HCT116 (cell line): ENCODE data around the gene HAUS8. TPM values are rescaled to one million over a fixed set of nuclear protein-coding genes. Genes with fewer than 3 reads are reported as not detected.

Experiments used
- ATAC-seq: fragments of 200-7000 bp; cut with Tn5 transposase; 2 replicates; pipeline ENCODE4 v1.9.1; 2020; ENCODE audit warnings: mild to moderate bottlenecking, moderate library complexity
- BruUV-seq: library from RNA; stranded (reverse); fragments of 400-500 nt; replicated peaks from 2 replicates; lab custom pipeline; 2021; lab: Mats Ljungman, UMichigan
- CTCF ChIA-PET: fragments of 300-600 bp; sonication (Branson Sonifier 250); formaldehyde crosslinking; loops from one replicate; lab custom pipeline; 2021; ENCODE audit warnings: antibody characterized with exemption; lab: Charles Lee
- POLR2A ChIA-PET: fragments of 300-600, 350-600 bp; sonication (Branson Sonifier 250); formaldehyde crosslinking; loops from one replicate; lab custom pipeline; 2021; ENCODE audit warnings: antibody characterized with exemption; lab: Charles Lee
- RAD21 ChIA-PET, 2 experiments: fragments of 300-600 bp; sonication (Branson Sonifier 250); formaldehyde crosslinking; loops; one replicate each; lab custom pipeline; 2023; ENCODE audit warnings: low total read pairs in 2 of 2; ENCODE audit not compliant: uncharacterized antibody in 2 of 2, unreplicated experiment in 2 of 2, low non-redundant PET in 1 of 2; lab: Charles Lee
- DNase-seq: peaks from one replicate; pipeline ENCODE4 v3.0.0-alpha.2; 2010; ENCODE audit warnings: low read depth, low spot score
- H2AFZ ChIP-seq: fragments of 200-600 bp; shearing (Covaris generic), sonication (generic); 2 replicates; pipeline ENCODE4 v1.6.1; 2017; ENCODE audit warnings: low read depth, mixed run types, mixed read lengths, antibody characterized with exemption, low read length; ENCODE audit not compliant: poor library complexity, severe bottlenecking
- H3K27ac ChIP-seq: 2 replicates; pipeline ENCODE4 v1.5.1; 2012; ENCODE audit warnings: low read depth, low read length
- H3K27me3 ChIP-seq: fragments of 200-600 bp; sonication (generic); 2 replicates; pipeline ENCODE4 v1.6.1; 2016; ENCODE audit warnings: mixed run types, low read length, mixed read lengths; ENCODE audit not compliant: insufficient read depth
- H3K36me3 ChIP-seq, 2 experiments: fragments of 200-500 bp in 1 of 2; fragments of 200-600 bp in 1 of 2; sonication (Bioruptor generic) in 1 of 2; sonication (generic) in 1 of 2; 2 replicates each; pipeline versions ENCODE4 v1.5.1 to v1.6.1; 2014 to 2016; ENCODE audit warnings: low read length in 2 of 2, inconsistent platforms in 1 of 2, mixed read lengths in 1 of 2, mixed run types in 1 of 2; ENCODE audit not compliant: insufficient read depth in 2 of 2, control insufficient read depth in 1 of 2
- H3K4me1 ChIP-seq, 2 experiments: fragments of 200-600 bp in 1 of 2; sonication (generic) in 1 of 2; 2 replicates each; pipeline versions ENCODE4 v1.5.1 to v1.6.1; 2012 to 2017; ENCODE audit warnings: low read length in 2 of 2, inconsistent platforms in 1 of 2, mild to moderate bottlenecking in 1 of 2, mixed read lengths in 1 of 2, mixed run types in 1 of 2, moderate library complexity in 1 of 2; ENCODE audit not compliant: insufficient read depth in 2 of 2, control insufficient read depth in 1 of 2
- H3K4me2 ChIP-seq: fragments of 200-600 bp; sonication (generic); 2 replicates; pipeline ENCODE4 v1.6.1; 2017; ENCODE audit warnings: mixed run types, low read length, mixed read lengths
- H3K4me3 ChIP-seq, 2 experiments: fragments of 200-600 bp in 1 of 2; sonication (generic) in 1 of 2; replicated peaks in 1 of 2; 2 replicates each; pipeline ENCODE4 v1.5.1; 2011 to 2016; ENCODE audit warnings: low read length in 2 of 2, control low read depth in 1 of 2, low read depth in 1 of 2, mild to moderate bottlenecking in 1 of 2, mixed read lengths in 1 of 2, mixed run types in 1 of 2
- H3K79me2 ChIP-seq: fragments of 200-600 bp; sonication (generic); 2 replicates; pipeline ENCODE4 v1.6.1; 2017; ENCODE audit warnings: mild to moderate bottlenecking, mixed run types, low read length, moderate library complexity, mixed read lengths; ENCODE audit not compliant: insufficient read depth
- H3K9ac ChIP-seq: fragments of 200-600 bp; sonication (generic); 2 replicates; pipeline ENCODE4 v1.6.1; 2016; ENCODE audit warnings: low read length, mixed read lengths
- H3K9me2 ChIP-seq: fragments of 200-600 bp; sonication (generic), shearing (Covaris generic); 2 replicates; pipeline ENCODE4 v1.6.1; 2017; ENCODE audit warnings: mixed run types, mild to moderate bottlenecking, moderate library complexity; ENCODE audit not compliant: insufficient read depth
- H3K9me3 ChIP-seq, 2 experiments: fragments of 200-500 bp in 1 of 2; fragments of 200-600 bp in 1 of 2; sonication (Bioruptor generic) in 1 of 2; sonication (generic) in 1 of 2; 2 replicates each; pipeline ENCODE4 v1.6.1; 2014 to 2017; ENCODE audit warnings: low read length in 2 of 2, mixed read lengths in 2 of 2, inconsistent platforms in 1 of 2, low read depth in 1 of 2, mild to moderate bottlenecking in 1 of 2, mixed run types in 1 of 2, moderate library complexity in 1 of 2; ENCODE audit not compliant: control insufficient read depth in 1 of 2, insufficient read depth in 1 of 2
- H4K20me1 ChIP-seq: fragments of 200-600 bp; sonication (generic), shearing (Covaris generic); 2 replicates; pipeline ENCODE4 v1.6.1; 2017; ENCODE audit warnings: mixed run types, mild to moderate bottlenecking, moderate library complexity; ENCODE audit not compliant: insufficient read depth
- ATF3 ChIP-seq: IDR thresholded peaks from 2 replicates; pipeline ENCODE4 v1.6.1; 2012
- CBX3 ChIP-seq: IDR thresholded peaks from 2 replicates; pipeline ENCODE4 v1.6.1; 2012; ENCODE audit warnings: low read depth
- CTCF ChIP-seq, 3 experiments: fragments of 200-600 bp in 1 of 3; sonication (generic) in 1 of 3; IDR thresholded peaks in 2 of 3; conservative IDR thresholded peaks in 1 of 3; 2 replicates each; pipeline ENCODE4 v1.5.1; 2012 to 2017; ENCODE audit warnings: low read depth in 2 of 3, low read length in 2 of 3, antibody characterized with exemption in 1 of 3, borderline replicate concordance in 1 of 3, control low read depth in 1 of 3, mild to moderate bottlenecking in 1 of 3, mixed read lengths in 1 of 3, mixed run types in 1 of 3, moderate library complexity in 1 of 3; ENCODE audit not compliant: insufficient read depth in 1 of 3
- EGR1 ChIP-seq: IDR thresholded peaks from 2 replicates; pipeline ENCODE4 v1.6.1; 2012; ENCODE audit warnings: low read depth
- ELF1 ChIP-seq: IDR thresholded peaks from 2 replicates; pipeline ENCODE4 v1.6.1; 2012; ENCODE audit warnings: low read depth, borderline replicate concordance
- EZH2 ChIP-seq: fragments of 200-600 bp; sonication (generic); IDR thresholded peaks from 2 replicates; pipeline ENCODE4 v1.6.1; 2017; ENCODE audit warnings: antibody characterized with exemption, mixed run types
- FOSL1 ChIP-seq: IDR thresholded peaks from 2 replicates; pipeline ENCODE4 v1.6.1; 2012; ENCODE audit warnings: low read depth
- JUND ChIP-seq: IDR thresholded peaks from 2 replicates; pipeline ENCODE4 v1.6.1; 2012
- MAX ChIP-seq: IDR thresholded peaks from 2 replicates; pipeline ENCODE4 v1.6.1; 2012
- POLR2AphosphoS5 ChIP-seq: IDR thresholded peaks from 2 replicates; pipeline ENCODE4 v1.6.1; 2011; ENCODE audit warnings: mild to moderate bottlenecking, low read depth, low read length, moderate library complexity
- RAD21 ChIP-seq: IDR thresholded peaks from 2 replicates; pipeline ENCODE4 v1.6.1; 2012; ENCODE audit warnings: low read depth, mild to moderate bottlenecking
- REST ChIP-seq: IDR thresholded peaks from 2 replicates; pipeline ENCODE4 v1.6.1; 2012; ENCODE audit warnings: low read depth
- SIN3A ChIP-seq: IDR thresholded peaks from 2 replicates; pipeline ENCODE4 v1.6.1; 2012; ENCODE audit warnings: low read depth
- SP1 ChIP-seq: IDR thresholded peaks from 2 replicates; pipeline ENCODE4 v1.6.1; 2012; ENCODE audit warnings: low read depth
- SRF ChIP-seq: IDR thresholded peaks from 2 replicates; pipeline ENCODE4 v1.6.1; 2012; ENCODE audit warnings: low read depth
- TCF7L2 ChIP-seq: IDR thresholded peaks from 2 replicates; pipeline ENCODE4 v1.7.0; 2011; ENCODE audit warnings: borderline replicate concordance, inconsistent platforms; ENCODE audit not compliant: insufficient read depth, insufficient read length; ENCODE audit errors: extremely low read depth
- YY1 ChIP-seq: IDR thresholded peaks from 2 replicates; pipeline ENCODE4 v1.6.1; 2011; ENCODE audit warnings: low read length, low read depth, moderate library complexity, mild to moderate bottlenecking; ENCODE audit not compliant: insufficient replicate concordance; ENCODE audit errors: extremely low read depth
- ZBTB33 ChIP-seq: IDR thresholded peaks from 2 replicates; pipeline ENCODE4 v1.6.1; 2011; ENCODE audit warnings: mild to moderate bottlenecking, low read length, moderate library complexity; ENCODE audit not compliant: insufficient replicate concordance; ENCODE audit errors: extremely low read depth
- ZFX ChIP-seq: fragments of 450-650 bp; IDR thresholded peaks from 2 replicates; pipeline ENCODE4 v1.6.1; 2017
- ZNF274 ChIP-seq: fragments of 200-500 bp; sonication (Bioruptor generic); IDR thresholded peaks from 2 replicates; pipeline ENCODE4 v1.6.1; 2014; ENCODE audit warnings: mild to moderate bottlenecking, low read depth, low read length, inconsistent platforms
- intact Hi-C: fragments of 100-400 bp; cut with micrococcal nuclease; formaldehyde crosslinking; loops from 2 replicates; pipeline ENCODE4 v1.10.0; 2022
- total RNA-seq: library from RNA; stranded (reverse); gene quantifications from one replicate; pipeline ENCODE4 v1.2.1, GENCODE V29; 2021; ENCODE audit not compliant: unreplicated experiment

The HAUS8 gene
- total RNA-seq, 1 experiment from 2014 or later, result 23.6 TPM

GRCh38 chr19:17111766-17112165 lies 36.5 kb upstream of the HAUS8 start:
- no peaks in the 10 kb centered on the region for H4K20me1 ChIP-seq
- TF ChIP-seq FOSL1, result no peak
- no peak for TF ChIP-seq EZH2
- TF ChIP-seq ZBTB33, result no peak
- no peak for TF ChIP-seq MAX
- TF ChIP-seq ATF3, result no peak
- no peak for TF ChIP-seq TCF7L2
- no peak for TF ChIP-seq ELF1
- no peak for TF ChIP-seq YY1
- no peak for TF ChIP-seq JUND
- TF ChIP-seq ZNF274, result no peak
- TF ChIP-seq REST, result no peak
- TF ChIP-seq SRF, result no peak
- no peak for TF ChIP-seq RAD21
- no peak for TF ChIP-seq POLR2AphosphoS5
- no peak for TF ChIP-seq ZFX
- no peak for TF ChIP-seq CTCF (IDR thresholded peaks at IDR 0.05 in 2 of 3, conservative IDR thresholded peaks at IDR 0.05 in 1 of 3; ENCODE audit: borderline replicate concordance in 1 of 3, insufficient read depth in 1 of 3, low read depth in 2 of 3, low read length in 2 of 3)
- TF ChIP-seq EGR1, result no peak
- no peak for TF ChIP-seq CBX3
- no peak for TF ChIP-seq SIN3A
- TF ChIP-seq SP1, result no peak
- TF ChIP-seq, all 23 proteins: peak for 0
- peaks cover 67% of the 10 kb centered on the region for H3K79me2 ChIP-seq
- peaks cover 18 to 19% of the 10 kb centered on the region in 2 experiments for H3K4me1 ChIP-seq
- no peak overlapping the region for H3K27ac ChIP-seq
- intact Hi-C loops, result no loop called here
- H3K4me2 ChIP-seq, result no peak overlapping the region
- ChIA-PET CTCF (no interaction called here), RAD21 (no interaction called here), POLR2A (no interaction called here)
- no peaks in the 10 kb centered on the region for H3K27me3 ChIP-seq
- no TSS peak for BruUV-seq
- no peak overlapping the region for H3K4me3 ChIP-seq
- no peak overlapping the region for H2AFZ ChIP-seq
- no peaks in the 10 kb centered on the region for H3K9me3 ChIP-seq
- ATAC-seq (no peak), DNase-seq (no peak)
- peaks cover 4% of the 10 kb centered on the region in 2 experiments; a peak in 3 of 4 replicates for H3K36me3 ChIP-seq
- no peak overlapping the region for H3K9ac ChIP-seq
- H3K9me2 ChIP-seq, result no peaks in the 10 kb centered on the region
